ENCODE data around the gene GALNS.
"Not testable (repeated sequence)": the region's sequence is repeated elsewhere in the genome, so short reads cannot be mapped to it uniquely, and the experiment has no call there.

GALNS gene, protein sequence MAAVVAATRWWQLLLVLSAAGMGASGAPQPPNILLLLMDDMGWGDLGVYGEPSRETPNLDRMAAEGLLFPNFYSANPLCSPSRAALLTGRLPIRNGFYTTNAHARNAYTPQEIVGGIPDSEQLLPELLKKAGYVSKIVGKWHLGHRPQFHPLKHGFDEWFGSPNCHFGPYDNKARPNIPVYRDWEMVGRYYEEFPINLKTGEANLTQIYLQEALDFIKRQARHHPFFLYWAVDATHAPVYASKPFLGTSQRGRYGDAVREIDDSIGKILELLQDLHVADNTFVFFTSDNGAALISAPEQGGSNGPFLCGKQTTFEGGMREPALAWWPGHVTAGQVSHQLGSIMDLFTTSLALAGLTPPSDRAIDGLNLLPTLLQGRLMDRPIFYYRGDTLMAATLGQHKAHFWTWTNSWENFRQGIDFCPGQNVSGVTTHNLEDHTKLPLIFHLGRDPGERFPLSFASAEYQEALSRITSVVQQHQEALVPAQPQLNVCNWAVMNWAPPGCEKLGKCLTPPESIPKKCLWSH

DNA sequence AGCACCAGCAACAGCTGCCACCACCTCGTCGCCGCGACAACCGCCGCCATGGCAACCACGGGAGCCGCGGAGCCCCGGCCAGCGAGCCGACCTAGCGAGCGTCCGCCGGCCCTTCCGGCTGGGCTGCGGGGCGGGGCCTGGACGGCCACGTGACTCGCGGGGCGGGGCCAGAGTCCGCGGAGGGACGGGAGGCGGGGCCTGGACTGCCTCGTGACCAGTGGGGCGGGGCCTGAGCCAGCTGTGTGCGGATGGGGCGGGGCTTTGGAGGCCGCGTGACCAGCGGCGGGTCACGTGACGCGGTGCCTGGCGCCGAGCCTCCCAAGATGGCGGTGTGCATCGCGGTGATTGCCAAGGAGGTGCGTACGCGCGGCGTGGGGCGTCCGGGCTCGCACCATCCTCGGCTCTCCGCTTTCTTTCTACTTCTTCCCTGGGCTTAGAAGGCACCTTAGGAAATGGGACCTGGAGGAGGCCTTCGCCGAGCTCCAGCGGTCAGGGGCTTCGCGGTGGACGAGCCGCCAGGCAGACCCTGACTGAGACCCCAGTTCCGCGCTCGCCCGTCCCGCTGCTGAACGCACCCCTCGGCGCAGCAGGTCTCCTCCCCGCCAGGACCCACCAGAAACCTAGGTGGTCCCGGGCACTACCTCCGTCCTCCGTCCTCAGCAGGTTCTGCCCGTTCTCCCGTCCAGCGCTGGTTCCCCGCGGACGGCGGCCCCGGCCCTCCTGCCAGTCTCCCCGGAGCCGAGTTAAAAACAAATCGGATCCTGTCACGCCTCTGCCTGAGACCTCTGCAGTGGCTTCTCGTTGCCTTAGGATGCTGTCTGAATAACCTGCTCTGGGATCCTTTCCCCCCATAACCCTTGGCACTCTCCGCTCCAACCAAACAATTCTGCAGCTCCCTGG, at the start of gene GALNS, which contains the start of gene TRAPPC2L:
Gene GALNS, minus strand, starts transcription at position 120 of the 900 bp plus-strand sequence. Its CDS starts 70 bp downstream, at position 50.
Gene TRAPPC2L, plus strand, starts transcription at position 300 of the 900 bp plus-strand sequence. Its CDS starts 24 bp downstream, at position 324.
- peak; percentile 97 for DNase-seq (ENCODE audit: low read depth)

DNA sequence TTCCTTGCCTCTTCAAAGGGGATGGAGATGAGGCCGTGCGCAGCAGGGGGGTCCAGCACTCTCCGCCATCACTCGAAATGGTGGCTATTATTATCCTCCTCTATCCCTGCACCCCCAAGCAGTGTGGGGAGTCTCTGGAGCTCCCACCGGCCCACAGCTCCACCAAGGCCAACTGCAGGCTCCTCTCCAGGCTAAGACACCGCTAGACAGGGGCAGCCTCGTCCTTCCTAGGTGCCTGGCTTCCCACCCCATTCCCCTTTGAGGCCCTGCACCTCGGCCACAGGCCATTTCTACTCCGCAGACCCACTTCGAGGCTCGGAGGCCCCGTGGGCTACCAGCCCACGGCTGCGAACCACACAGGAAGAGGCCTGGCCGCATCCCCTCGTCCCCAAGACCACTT, 49.3 kb upstream of the GALNS start:
- no peak for DNase-seq (ENCODE audit: low read depth)

DNA sequence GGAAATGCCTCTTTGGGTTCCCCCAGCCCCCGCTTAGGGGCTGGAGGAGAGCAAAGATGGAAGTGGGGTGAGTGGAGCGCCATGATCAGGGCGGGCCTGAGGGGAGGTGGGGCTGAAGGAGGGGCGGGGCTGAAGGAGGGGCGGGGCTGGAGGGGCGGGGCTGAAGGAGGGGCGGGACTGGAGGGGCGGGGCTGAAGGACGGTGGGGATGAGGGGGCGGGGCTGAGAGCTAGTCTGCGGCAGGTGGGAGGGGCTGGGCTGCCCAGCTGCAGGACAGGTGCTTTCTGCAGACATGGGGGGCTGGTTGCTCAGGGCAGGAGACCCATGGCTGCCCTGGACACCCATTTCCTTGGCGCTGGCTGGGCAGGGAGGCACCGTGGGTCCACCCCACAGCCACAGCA, 48.8 kb upstream of the GALNS start:
- peak; percentile 24 for DNase-seq (ENCODE audit: low read depth)

DNA sequence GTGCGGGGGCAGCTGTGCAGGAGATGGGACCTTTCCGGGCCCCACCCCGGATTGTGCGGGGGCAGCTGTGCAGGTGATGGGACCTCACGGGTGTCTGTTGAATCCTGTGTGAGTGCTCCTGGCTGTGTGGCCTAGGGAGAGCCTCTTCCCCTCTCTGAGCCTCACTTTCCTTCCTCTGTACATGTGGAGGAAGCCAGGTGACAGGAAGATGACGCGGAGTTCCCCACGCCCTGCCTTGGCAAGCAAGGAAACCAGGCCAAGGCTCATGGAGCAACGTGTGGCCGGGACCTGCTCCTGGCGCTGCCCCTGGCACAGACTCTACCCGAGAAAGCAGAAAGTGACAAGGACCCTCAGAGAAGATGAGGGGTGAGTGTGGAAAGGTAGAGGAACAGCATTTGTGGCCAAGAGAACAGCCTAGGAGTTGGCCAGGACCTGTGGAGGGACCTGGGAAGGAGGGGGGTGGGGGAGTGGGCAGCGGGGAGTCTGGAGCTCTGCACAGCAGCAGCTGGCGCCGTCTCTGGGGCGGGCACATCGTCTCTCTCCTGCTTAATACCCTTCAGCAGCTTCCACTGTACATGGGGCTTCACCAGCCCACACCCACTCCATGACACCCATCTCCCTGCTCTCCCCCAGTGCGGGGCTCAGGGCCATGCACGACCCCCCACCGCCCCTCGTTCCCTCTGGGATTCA, 48.1 kb upstream of the GALNS start:
- no peak for DNase-seq (ENCODE audit: low read depth)

DNA sequence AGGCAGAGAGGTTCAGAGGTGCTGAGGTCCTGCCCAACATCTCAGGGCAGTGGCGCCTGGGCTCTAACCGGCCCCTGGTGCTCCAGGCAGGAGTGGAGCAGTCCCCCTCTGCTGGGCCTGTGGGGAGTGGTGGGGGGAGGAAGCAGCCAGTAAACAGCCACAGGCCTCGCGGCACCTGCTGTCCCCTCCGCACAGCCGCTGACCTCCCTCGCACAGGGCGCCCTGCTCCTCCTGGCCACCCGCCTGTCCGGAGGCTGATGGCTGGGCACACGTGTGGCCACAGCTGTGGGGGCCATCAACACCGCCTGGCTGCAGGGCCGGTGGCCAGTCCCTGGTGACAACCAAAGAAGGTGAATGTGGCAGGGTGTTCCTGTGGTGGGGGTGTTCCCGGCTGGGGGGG, 46.5 kb upstream of the GALNS start:
- DNase-seq (ENCODE audit: low read depth), result no peak

DNA sequence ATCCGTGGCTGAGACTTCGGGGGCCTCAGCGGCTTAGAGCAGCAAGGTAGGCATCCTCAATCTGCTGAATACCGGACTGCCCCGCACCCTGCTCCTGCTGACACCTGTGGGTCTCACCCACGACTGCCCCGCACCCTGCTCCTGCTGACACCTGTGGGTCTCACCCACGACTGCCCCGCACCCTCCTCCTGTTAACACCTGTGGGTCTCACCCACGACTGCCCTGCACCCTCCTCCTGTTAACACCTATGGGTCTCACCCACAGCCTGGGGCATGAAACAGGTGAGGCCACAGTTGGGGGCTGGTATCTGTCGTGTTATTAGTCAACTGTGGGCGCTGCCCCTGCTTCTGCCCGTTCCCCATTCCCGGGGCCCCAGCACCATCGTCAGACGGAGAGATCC, 46.0 kb upstream of the GALNS start:
- DNase-seq (ENCODE audit: low read depth), result no peak

DNA sequence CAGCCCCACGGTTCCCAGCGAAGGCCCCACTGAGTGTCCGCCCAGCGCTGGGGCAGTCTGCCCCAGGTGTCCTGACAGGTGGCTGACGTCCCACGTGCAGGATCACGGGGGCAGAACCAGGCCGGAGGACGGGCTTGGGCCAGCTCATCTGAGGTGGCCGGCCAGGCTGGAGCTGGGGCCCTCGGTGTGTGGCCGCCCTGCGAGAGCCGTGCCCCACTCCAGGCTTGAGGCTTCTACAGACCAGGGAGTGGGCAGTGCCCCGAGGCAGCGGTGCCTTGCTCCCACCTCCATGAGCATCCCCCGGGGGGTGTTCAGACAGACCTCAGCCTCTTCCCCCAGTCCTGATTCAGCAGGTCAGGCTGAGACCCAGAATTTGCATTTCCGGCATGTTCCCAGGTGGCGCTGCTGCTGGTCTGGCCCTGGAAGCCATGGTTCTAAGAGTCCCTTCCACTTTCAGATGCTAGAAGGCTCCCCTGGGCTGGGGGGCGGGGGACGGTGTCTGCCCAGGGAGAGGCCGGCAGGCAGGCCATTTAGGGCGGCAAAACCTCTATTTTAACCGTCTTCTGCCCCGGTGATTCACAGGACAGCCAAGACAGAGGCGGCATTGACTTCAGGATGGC, 45.1 kb upstream of the GALNS start:
- no peak for DNase-seq (ENCODE audit: low read depth)

DNA sequence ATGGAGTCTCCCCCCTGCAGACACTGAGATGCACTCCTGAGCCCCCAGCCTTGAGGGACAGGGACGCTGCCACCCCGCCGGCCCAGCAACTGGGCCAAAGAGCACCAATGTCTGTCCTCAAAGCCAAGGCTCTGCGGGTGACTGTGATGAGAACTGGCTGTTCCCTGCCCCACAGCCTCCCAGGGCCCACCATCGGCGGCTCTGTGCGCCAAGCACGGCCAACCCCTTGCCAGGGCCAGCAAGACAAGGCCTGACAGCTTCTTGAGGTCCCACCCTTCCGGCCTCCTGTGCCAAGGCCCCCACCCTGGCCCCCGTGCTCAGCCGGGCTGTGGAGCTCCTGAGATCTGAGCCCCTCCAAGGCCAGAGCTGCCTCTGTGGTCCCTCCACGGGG, 43.9 kb upstream of the GALNS start:
- no peak for DNase-seq (ENCODE audit: low read depth)

DNA sequence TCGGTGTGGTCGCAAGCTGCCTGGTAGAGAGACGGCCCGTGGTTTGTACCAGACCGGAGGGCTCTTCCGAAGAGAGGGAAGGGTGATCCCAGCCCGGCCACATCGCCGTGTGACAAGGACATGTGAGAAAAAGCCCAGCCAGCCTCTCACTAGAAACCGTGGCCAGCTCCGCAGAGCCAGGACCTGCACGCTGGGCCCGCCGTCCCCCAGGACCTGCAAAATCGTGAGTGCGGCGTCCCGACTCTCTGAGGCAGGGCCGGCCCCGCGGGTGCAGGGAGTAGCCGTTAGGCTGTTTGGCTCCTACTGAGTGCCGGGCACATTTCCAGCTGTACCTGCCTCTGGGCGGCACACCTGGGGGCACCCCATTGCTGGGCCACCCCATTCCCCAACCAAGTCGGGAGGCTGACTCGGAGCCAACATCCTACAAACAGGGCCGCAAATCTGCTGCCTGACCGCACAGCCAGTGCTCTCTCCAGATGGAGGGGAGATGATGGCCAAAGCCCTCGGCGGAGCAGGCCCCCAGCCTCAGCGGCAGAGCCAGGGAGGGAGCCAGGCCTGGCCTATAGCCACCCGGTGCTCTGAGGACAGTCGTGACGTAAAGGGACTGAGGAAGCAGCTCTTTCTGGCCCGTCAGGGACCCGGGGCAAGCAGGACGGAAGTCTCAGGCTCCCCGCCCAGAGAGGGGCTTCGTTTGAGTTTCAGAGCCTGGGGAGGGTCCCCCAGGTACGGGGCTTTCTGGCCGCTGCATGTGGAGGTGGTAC, 43.3 kb upstream of the GALNS start:
- DNase-seq (ENCODE audit: low read depth), result no peak

DNA sequence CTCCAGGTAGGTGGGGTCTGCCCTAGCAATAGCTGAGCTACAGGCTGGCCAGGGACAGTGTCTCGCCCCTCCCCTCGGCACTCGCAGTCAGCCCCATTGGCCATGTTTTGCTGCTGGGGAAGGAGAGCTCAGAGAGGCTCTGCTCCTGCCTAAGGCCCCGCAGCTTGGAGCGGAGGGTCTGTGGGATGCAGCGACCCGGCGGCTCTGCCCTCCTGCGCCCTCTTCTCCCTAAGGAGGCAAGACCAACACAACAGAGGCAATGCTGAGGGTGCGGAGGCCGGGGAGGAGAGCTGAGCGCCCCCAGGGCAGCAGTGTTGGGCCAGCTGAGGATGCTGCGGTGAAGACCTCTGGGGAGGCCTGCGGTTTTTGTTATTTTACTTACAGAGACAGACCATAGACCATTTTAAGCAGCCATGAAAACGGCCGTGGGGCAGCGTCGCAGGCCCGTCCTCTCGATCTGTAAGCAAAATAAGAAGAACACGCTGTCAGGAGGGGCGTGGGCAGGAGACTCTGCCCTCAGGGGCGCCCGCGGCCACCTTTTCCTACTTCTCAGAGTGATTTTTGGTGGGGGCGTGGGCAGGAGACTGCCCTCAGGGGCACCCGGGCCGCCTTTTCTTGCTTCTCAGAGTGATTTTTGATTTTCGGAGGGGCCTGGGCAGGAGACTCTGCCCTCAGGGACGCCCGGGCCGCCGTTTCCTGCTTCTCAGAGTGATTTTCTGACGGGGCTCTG, 41.1 kb upstream of the GALNS start:
- no peak for DNase-seq (ENCODE audit: low read depth)

DNA sequence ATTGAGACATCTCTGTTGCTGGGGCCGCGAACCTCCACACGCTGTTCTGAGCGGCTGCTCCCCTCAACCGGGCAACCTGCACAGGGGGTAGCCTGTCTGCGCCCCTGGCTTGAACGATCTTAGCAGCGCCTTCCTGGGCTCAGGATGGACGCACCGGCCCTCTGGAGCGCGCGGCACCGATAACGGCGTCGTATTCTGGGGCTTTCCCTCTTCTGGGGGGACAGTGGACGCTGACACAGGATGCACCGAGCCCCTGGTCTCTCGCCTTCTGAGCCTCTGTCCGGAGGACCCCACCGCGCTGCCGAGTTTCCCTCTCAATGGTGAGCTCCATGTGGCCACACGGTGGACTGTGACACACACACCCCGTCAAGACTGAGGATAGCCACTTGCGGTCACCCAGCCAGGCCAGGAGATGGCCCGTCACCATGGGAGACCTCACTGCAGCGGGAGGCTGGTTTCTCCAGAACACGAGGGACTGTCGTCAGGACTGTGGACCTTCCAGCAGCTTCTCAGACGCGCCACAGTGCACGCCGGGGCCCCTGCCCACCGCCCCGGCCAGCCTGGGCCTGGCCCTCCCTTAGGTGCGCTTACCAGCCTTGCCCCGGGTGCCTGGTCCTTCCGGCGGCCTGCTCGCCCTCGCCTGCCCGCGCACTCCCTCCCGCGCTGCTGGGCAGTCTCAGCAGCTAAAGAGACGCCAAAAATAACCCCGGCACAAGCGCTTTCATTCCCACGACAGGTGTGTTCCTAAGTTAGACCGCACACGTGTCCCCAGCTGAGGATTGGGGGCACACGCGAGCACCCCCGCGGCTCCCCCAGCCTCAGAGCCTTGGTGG, 39.7 kb upstream of the GALNS start:
- no peak for DNase-seq (ENCODE audit: low read depth)

DNA sequence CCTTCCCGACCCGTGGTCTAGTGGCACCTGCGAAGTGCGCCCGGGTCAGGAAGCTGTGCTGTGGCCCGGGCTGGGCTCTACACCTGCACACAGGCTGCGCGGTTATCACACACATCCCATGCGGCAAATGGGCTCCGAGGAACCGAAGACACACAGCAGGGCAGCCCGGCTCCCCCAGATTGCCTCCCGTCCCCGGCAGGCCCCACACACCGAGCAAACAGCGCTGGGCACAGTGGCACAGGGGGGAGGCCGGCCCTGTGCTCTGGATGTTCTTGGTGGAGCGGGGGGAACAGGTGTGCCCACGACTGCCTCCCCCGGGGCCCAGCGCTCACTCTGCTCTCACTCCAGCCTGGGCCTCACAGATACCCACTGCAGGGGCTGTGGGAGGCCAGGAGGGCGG, 38.6 kb upstream of the GALNS start:
- no peak for DNase-seq (ENCODE audit: low read depth)

DNA sequence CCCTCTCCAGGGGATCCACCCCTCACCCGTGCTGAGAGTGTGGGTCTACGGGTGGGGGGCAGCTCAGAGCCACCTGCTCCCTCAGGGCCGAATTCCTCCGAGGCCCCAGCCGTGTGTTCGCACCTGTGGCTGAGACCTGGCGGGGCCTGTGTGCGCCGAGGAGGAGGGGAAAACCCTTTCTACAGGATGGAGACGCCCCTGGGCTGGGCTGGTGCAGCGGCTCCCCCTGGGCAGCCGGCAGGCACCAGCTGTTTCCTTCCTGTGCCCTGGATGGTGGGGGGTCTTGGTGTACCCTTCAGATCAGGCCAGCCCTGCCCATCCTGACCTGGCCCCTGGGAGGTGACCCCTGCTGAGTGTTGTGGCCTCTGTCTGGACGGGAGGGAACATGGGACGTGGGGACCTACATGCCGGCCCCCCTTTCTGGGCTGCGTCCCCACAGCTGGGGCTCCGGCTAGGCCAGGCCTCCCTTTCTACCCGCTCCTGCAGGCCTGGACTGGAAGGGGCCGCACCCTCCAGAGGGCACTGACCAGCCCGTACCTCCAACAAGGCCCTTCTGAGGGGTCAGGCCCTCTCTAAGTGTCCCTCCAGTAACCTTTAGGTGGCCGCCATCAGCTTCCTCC, 38.0 kb upstream of the GALNS start:
- no peak for DNase-seq (ENCODE audit: low read depth)

DNA sequence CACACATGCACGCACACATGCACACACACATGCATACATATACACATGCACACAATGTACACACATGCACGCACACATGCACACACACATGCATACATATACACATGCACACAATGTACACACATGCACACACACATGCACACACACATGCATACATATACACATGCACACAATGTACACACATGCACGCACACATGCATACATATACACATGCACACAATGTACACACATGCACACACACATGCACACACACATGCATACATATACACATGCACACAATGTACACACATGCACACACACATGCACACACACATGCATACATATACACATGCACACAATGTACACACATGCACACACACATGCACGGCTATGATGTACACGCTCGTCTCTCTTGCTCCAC, 37.5 kb upstream of the GALNS start:
- not testable (repeated sequence) for DNase-seq (ENCODE audit: low read depth)

DNA sequence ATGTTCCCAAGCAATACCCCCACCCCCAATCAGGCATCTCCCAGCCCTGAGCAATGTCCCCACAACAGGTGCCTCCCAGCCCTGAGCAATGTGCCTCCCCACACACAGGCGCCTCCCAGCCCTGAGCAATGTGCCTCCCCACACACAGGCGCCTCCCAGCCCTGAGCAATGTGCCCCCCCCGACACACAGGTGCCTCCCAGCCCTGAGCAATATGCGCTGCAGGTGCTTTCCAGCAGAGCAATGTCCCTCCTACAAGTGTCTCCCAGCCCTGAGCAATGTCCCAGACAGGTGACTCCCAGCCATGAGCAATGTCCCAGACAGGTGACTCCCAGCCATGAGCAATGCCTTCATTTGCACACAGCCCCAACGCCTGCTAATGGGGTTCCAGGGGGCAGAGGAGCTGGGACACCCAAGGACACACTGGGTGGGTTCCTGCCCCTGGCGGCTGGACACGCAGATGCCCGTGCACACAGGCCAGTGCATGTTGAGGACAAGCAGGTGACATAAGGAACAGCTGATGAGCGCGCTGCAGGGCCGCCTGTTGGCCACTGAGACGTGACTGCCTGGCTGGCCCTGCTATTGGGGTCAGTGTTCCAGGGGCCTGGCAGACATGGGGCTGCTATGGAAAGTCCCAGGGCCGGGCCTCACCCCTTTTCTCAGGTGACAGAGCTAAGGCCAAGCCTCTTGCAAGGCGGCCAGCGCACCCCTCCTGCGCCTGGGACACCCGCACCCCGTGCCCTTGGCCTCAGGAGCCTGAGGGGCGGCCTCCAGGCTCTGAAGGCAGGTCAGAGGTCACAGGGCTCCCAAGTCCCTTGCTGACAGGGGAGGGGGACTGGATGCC, 36.6 kb upstream of the GALNS start:
- DNase-seq (ENCODE audit: low read depth), result no peak

DNA sequence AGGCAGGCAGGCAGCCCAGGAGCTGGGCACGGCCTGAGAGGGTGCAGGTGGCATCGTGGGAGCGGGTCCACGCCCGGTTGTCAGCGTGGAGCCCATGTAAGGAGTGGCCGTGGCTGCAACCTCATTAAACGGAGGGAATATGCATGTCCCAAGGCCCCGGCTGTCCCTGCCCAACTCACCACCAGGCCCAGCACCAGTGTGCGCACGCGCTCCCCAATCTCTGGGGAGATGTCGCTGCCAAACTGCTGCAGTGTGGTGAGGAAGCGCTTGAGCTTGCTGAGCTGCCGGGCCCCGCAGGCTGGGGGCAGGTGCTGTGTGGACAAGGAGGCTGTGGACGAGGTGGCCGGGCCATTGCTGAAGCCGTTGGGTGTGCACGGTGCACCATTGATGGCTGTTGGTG, 35.3 kb upstream of the GALNS start:
- DNase-seq (ENCODE audit: low read depth), result no peak

DNA sequence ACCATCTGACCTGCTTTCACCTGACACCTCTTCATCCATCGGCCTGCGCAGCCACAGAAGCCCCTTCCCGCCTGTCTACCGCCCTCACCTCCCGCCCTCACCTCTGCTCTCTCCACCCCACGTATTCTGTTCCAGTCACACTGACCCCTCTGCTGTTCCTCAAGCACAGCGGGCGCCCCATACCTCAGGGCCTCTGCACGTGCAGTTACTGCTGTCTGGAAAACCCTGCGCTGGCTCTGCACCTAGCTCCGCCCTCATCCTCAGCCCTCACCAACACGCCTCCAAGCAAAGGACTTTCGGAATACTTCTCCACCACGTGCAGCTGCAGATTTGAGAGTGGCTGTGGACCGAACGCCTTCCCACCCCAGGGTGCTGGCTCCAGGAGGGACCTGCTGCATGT, 34.3 kb upstream of the GALNS start:
- no peak for DNase-seq (ENCODE audit: low read depth)
